HG02642 (cell line): Measurements from ENCODE around the gene QSOX1.

Source experiments
- ATAC-seq: cut with Tn5 transposase; IDR thresholded peaks from one replicate; pipeline ENCODE4 v1.9.1; 2021; ENCODE audit warnings: mild to moderate bottlenecking; ENCODE audit not compliant: unreplicated experiment, poor library complexity

QSOX1 gene

DNA sequence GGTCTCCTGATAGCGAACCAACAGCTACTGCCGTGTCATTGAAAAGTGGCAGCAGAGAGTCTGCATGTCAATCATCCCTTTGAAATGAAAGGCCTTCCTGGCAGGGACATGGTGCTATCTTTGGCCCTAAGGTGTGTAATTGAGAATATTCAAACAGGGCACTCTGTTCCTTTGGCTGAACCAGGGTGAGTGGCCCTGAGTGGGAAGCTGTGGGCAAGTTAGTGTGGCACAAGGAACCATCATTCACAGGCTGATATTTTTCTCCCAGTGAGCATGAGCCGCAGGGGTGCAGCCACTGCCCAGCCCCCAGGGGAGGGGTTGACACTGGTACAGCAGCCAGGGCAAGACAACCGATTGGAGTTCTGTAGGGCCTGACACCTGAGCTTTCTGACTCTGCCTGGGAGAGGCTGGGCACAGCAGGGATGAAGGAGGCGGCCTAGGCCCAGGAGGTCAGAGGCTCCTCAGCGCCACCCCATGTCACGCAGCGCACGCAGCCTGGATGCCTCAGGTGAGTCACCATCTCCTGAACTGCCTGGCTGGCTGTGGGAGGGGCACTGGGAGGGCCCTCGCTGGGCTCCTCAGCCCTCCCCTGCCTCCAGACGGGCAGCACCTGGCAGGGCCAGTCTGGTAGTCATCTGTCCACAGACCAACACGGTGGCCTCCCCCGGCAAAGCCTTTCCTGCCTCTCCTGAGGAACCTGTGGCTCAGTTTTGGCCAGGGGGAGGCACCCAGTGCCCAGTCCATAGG, 13.2 kb downstream of the QSOX1 start:
- ATAC-seq = no peak

DNA sequence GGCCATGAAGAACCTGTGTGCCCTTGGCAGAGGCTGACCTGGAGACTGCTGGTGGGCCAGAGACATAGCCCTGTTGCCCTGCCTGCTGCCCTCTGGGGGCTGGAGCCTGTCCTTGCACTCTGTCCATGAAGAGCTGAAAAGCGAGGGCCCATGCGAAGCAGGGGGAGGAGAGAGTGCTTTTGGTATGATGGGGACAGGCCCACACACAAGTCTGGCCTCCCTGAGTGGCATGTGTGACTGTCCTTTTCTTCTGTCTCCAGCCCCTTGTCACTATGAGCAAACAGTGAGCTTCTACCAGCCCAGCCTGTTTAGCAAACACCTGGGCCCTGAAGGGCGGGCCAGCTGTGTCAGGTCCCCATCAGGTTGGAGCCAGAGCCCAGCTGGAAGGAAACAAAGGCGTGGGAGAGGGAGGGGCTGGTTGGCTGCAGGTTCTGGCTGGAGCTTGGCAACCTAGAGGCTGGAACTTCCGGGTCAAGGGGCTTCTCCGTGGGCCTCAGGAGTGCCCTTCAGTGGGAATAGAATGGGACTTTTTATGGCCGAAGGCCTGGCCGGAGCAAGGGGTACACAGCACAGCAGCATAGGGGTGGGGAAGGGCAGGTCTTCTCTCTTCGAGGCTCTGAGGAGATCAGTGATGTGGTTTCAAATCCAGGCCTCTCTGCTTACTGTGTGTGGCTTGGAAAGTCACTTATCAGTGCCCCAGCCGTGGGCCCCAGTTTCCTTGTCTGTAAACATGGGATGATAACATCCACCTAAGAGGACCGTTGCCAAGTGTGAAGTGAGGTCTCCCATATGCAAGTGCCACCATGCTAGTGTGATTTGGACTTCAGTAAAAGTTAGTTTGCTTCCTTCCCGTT, 14.3 kb downstream of the QSOX1 start:
- no peak for ATAC-seq

DNA sequence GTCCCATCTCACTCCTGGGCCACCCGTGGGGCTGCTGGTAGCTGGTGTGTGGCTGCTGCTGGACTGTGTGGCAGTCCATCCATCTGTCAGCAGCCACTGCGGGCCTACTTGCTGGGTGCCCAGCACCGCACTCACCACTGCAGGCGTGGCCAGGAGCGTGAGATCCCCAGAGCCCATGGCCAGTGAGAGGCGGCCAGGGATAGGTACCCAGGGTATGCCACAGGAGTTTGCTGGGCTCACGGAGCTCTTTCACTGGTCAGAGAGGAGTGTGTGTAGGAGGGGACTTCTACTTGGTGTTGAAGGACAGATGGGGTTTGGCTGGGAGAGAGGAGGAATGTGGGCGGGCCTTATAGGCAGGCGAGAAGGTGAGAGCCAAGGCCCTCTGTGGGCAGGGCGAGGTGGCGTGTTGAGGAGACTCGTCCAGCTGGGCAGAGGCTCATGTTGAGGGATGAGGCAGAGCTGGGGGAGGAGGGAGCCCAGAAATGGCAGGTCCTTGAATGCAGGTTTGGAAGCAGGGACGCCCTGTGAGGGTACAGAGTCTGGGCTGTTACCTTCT, 15.0 kb downstream of the QSOX1 start:
- ATAC-seq = no peak

DNA sequence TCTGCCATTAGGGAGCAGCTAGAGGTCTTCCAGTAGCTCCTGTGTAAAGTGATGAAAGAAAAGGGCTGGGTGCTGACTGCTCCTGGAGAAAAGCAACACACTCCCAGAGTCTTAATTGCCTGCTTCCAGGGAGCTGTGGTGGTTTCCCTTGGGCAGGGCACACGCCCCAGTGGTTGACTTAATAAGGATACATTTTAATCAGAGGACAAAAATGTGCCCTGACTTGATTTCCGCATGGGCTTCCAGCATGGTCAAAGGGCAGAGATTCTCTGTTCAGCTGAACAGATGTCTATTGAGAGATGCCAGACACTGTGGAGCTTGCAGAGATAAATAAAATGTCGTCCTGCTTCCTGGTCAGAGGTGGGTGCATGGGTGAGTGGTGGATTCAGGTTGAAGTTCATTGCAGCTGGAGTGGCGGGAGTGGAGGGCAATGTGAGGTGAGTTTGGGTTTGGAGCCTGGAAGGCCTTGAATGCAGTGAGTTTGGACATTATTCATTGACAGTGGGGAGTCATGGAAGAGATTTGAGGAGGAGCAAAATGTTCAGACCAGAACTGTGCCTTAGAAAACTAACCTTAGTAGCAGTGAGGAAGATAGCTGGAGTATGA, 16.0 kb downstream of the QSOX1 start:
- ATAC-seq = no peak

DNA sequence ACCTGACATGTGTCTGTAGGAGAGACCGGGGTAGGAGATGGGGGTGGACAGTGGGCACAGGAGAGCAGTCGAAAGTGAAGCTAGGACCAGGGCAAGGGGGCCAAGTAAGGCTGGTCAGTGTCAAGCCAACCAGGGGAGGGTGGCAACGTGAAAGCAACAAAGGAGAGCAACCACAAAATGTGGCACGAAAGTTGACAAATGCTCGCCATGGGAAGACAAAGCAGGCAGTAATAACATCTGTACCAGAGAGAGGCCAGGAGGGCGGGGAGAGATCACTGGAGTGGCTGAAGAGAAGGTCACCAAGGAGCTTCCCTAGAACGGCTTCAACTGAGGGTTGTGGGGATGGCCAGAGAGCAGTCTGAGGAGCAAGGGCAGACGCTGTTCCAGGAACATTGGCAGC, 17.0 kb downstream of the QSOX1 start:
- no peak for ATAC-seq

DNA sequence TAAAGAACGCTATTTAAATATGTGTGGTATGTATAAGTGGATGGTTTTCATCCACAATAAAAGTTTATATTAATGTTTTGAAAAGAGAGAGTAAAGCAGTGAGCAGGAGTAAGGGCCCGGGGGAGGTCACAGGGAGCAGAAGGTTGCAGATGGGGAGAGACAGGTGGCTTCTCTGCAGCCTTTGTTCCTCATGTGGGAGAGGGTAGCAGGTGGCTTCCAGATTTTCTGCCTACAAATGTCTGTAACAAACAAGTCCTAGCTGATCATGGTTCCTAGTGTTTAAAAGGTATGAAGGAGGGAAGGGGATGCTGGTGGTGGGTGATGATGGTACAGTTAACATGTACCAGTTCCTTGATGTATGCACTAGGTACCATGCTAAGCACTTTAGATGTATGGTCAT, 18.8 kb downstream of the QSOX1 start:
- ATAC-seq = no peak

DNA sequence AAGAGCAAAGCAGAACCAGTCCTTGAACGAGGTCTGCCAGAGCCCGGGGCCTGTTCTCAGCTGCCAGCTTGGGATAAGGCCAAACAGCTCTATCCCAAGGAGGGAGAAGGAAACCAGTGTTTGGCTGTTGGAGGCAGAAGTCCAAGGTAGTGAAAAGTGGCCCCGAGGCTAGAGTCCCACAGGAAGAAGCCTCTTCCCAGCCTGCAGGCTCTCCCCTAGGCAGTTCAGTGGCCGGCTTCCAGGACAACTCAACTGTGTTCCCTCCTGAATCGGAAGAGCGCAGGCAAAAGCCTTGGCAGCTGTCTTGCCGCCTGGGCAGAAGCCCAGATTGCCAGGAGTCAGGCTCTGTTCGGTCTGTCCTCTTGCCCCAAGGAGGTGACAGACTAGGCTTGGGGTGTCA, 19.3 kb downstream of the QSOX1 start:
- no peak for ATAC-seq

DNA sequence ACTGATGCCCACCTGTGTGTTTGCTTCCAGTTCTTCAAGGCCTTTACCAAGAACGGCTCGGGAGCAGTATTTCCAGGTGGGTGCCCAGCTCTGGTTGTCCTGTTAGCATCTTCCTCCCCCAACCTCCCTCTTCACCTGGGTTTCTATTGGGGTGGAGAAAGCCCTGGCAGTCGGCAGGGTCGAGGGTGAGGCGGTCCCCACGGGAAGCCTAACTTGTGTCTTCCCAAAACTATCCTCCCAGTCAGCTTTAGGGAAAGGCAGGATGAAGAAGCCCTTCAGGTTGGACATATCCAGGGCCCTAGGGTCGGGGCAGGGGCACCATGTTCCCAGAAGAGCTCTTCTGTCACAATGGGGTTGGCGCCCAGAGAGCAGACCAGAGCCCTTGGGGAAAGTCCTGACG, 20.6 kb downstream of the QSOX1 start:
- no peak for ATAC-seq

DNA sequence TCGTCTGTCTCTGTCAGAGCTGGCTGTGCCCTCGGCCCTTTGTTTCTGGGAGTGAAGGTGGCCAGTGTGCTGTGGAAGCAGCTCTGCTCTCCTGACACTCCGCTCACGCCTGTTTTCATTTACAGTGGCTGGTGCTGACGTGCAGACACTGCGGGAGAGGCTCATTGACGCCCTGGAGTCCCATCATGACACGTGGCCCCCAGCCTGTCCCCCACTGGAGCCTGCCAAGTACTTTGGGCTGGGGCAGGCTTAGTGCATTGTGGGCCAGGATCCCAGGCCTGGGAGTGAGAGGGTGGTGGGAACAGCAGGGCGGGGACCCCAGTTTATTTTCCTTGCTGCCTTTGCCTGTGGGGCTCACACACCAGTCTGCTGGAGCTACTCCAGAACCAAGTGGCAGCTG, 21.1 kb downstream of the QSOX1 start:
- ATAC-seq = no peak

DNA sequence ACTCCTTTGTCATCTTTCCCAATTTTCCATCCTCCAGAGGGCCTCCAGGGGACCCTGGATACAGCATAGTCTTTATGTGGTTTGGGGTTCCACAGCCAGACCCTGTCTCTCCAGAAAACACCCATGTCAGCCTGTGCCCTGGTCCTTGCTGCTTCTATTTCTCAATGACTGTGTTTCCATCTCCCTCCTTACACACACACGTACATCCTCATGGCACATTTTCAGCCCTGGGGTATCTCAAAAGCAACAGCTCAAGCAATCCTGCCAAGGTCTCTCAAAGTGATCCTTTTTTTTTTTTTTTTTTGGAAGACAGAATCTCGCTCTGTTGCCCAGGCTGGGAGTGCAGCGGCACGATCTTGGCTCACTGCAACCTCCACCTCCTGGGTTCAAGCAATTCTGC, 22.3 kb downstream of the QSOX1 start:
- ATAC-seq = no peak

DNA sequence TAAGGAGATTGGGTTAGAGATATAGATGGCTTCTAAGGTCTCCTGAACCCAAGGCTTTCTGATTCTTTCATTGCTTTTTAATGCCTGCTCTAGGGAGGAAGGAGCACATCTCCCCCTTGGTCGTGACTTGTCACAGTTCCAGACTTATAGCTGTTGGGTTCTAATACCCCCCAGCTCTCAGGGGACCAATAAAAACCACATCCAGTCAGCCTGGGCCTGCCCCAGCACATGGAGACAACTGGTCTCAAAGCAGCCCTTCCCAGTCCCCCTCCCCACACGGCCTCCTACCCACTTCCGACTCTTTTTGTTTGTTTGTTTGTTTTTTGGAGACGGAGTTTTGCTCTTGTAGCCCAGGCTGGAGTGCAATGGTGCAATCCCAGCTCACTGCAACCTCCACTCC, 23.3 kb downstream of the QSOX1 start:
- no peak for ATAC-seq

DNA sequence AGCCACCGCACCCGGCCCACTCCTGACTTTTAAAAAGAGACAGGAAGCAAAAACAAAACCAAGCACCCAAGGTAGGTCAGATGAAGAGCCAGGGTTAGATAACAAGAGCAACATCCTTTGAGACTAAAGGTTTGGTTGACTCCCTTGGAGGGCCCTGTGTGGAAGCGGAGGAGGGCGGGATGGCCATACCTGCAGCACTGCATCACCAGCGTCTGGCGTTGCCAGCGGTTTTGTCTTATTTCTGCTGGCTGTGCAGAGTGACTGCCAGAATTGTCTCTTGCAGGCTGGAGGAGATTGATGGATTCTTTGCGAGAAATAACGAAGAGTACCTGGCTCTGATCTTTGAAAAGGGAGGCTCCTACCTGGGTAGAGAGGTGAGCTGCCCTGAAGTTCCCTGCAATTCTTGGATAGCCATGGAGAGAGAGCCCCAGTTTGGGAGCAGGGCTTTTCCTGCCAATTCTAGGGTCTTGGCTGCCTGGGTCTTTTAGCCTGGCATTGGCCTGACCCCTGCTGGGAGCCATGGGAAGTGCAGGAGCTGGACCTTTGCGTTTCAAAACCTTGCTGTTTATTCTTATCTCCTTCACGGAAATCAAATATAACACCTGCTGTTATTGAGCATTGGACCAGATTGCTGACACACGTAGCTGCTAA, 24.0 kb downstream of the QSOX1 start:
- peak; percentile 53 for ATAC-seq

DNA sequence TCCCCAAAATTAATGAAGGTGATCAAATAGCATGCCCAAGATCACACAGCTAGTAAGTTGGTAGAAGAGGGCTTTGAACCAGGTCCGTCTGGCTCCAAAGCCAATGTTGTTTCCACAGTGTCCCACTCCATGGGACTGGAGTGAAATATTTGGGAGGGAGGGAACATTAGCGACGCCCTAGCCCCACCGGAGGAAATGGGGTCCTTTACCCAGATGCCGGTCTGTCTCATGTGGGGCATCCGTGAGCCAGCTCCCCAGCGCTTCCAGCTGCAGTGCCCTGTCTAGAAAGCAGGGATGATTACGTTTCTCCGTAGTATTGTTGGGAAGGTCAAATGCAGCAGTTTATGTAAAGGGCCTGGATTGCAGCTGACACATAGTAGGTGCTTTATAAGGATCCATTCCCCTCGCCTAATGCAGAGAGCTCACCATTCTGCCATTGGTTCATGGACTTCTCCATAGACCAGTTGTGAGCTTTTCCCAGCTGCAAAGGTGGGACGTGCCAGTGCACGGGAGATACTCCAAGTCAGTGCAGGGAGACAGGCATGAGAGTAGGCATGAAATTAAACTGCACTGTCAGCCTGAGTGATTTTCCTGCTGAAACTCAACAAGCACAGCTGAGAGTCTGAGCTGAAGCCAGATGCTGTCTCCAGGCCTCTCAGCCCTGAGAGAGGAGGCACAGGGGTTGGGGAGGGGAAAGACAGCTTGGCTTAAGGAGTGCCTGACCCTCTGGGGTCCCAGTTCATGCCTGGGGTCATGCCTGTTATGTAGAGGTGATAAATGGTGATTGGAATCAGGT, 24.7 kb downstream of the QSOX1 start:
- no peak for ATAC-seq

DNA sequence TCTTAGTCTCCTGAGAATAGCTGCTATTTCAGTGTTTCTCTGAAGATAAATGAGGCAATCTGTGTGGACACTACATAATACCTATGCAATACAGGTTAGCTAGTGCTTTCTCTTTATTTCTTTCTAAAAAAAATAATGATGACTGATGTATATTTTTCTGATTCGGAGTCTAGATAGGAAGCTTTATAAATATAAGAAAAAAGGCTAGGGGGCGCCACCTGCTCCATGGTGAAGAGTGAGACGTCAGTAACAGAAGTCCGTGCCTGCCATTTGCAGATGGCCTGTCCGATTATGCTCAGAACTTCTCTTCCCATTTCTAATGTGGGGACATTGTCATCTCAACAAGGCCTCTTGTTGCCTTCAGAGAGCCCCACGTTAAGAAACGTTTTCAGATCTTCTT, 26.4 kb downstream of the QSOX1 start:
- no peak for ATAC-seq

DNA sequence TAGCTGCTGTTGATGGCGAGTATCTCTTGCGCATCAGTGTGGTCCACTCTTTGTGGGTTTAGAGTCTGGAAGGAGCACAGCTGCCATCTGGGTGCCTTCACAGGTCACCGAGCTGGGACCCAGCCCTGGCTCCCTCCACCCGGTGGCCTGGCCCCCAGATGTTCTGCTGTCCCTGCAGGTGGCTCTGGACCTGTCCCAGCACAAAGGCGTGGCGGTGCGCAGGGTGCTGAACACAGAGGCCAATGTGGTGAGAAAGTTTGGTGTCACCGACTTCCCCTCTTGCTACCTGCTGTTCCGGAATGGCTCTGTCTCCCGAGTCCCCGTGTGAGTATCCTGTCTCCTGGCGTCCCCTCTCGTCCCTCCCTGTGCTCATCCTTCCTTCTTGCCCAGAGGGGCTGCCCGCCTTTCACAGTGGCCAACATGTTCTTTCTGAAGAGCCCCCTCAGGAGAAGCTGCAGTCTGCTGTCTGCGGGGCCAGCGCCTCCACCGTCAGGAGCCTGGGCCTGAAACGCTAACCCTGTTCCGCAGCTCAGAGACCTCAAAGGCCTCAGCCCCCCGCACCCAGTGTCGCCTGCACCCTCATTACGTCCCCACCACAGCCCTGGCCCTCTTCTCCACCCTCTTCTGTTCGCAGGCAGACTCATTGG, 27.4 kb downstream of the QSOX1 start:
- no peak for ATAC-seq

DNA sequence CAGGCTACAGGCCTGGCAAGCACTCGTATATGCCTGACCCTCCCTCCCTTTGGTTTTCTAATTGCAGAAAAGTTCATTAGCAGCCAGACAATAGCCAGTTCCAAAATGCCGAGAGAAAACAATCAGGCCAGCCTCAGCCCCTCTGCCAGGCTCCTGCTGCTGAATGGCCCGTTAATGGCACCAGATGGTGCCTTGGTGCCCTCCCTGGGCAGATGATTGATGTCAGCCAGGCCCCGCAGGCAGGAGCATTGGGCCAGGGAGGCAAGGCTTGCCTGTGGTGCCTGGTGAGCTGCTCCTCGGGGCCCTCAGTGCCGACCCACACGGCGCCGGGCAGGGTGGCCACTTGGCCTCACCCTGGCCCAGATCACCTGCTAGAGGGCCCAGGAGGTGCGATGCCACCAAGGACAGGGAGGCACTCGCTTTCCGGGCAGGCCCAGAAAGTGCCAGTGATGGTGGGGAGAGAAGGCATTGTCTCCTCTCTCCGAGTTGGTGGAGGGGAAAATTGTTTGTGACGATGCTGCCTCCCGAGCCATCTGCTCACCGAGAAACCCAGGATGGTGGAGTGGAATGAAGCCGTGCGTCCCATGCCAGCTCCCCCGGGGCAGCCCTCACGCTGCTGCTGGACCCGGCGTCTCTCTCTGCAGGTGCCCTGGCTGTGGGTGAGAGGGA, 28.1 kb downstream of the QSOX1 start:
- no peak for ATAC-seq

DNA sequence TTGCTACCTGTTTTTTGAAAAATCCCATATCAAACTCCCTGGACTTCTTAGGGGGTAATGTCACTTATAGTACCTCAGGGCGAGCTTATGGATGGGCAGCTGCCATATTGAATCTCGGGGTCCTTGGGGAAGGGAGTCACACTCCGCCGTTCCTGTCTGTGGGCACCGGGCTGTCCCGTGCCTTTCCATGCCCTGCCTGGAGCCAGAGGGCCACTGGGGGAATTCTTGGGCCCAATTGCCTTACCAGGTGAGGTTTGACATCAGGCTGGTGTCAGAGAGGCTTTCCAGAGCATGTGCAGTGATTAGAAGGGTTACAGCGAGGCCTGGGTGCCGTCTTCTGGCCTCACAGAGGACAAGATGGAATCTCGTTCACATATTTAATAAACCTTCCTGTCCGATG, 28.8 kb downstream of the QSOX1 start:
- ATAC-seq = no peak

DNA sequence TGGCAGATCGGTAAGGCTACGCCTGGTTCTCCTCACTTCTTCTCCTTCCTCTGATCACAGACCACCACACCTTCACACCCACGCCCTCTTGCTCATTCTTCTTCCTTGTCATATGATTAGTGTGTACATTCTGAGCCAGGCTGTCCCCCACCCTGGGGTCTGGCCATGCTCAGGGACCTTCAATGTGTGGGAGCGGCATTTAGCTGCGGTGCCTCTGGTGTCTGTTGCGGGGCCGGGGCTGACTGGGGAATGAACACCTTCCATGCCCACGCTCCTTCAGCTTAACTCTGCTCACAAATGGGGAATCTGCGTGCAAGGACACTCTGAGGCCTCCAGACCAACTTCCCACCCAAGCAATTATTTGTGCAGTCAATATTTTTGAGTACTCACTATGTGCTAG, 29.4 kb downstream of the QSOX1 start:
- no peak for ATAC-seq

DNA sequence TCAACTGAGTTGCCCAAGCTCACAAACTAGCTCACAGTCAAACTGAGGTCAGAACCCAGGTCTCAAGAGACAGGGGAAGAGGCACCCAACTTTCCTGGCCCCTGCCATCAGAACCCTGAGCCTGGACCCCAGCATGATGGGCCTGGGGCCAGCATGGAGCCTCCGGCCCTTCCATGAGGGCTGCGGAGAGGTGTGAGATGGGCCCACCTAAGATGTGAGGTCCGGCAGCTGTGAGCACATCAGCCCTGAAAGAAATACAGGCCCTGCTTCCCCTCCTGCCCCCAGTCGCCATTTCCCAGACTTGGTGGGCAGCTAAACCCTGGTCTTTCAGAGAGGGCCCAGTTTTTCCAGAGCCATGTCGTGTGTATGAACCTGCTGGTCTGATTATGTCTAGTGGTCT, 30.6 kb downstream of the QSOX1 start:
- ATAC-seq = no peak
